Measurements from ENCODE around the gene UGT1A9. TPM values are rescaled to one million over a fixed set of nuclear protein-coding genes. Genes with fewer than 3 reads are reported as not detected.
"Not testable (repeated sequence)": the region's sequence is repeated elsewhere in the genome, so short reads cannot be mapped to it uniquely, and the experiment has no call there.

UGT1A9 gene
- total and polyA plus RNA-seq, 4 donors, result not detected

DNA sequence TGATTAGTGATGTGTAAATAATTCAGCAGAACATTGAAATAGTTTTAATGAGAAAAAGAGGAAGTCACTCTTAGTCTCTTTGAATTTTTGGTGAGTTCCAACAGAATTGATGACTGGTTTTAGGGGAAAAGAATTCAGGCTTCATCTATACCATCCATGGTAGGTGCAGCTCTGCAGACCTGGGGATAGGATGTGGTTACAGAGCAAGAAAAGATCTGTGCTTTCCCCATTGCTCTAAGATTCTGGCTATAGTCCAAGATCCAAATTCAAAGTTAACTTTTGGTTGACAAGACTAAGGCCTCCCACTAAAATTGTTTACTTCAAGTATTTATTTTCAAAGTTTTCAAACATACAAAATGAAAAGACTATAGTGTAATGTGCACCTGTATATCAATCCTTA, 31.8 kb upstream of the UGT1A9 start:
- H3K36me3 ChIP-seq (ENCODE audit: control insufficient read depth in 4 of 4, insufficient read depth in 4 of 4, low read length in 4 of 4), result no peaks in the 10 kb centered on the region
- no peaks in the 10 kb centered on the region for H3K4me1 ChIP-seq (ENCODE audit: control insufficient read depth in 5 of 5, insufficient read depth in 5 of 5, low read length in 5 of 5)
- H3K9me3 ChIP-seq (ENCODE audit: control insufficient read depth in 4 of 4, insufficient read depth in 3 of 4, low read length in 3 of 4), result peaks cover 0 to 3% (median 0%) of the 10 kb centered on the region in 4 donors
- H3K4me3 ChIP-seq, result no peak overlapping the region
- ATAC-seq (ENCODE audit: insufficient read depth, low FRiP score) (no peak), DNase-seq (no peak)
- no peak for TF ChIP-seq CTCF (IDR thresholded peaks at IDR 0.05; ENCODE audit: control extremely low read depth, extremely low read depth)
- no peak overlapping the region for H3K27ac ChIP-seq (ENCODE audit: low read depth in 1 of 2, low read length in 1 of 2)
- no peak overlapping the region for H3K9ac ChIP-seq (ENCODE audit: insufficient read depth in 1 of 2, low read length in 2 of 2)
- H3K27me3 ChIP-seq (ENCODE audit: control insufficient read depth in 3 of 3, insufficient read depth in 3 of 3, low read length in 2 of 3), result no peaks in the 10 kb centered on the region

GRCh38 chr2:233643128-233643527, 28.6 kb upstream of the UGT1A9 start:
- Histone ChIP-seq H3K27me3 (ENCODE audit: control insufficient read depth in 3 of 3, insufficient read depth in 3 of 3, low read length in 2 of 3) (no peaks in the 10 kb centered on the region), H3K36me3 (ENCODE audit: control insufficient read depth in 4 of 4, insufficient read depth in 4 of 4, low read length in 4 of 4) (no peaks in the 10 kb centered on the region), H3K4me1 (ENCODE audit: control insufficient read depth in 5 of 5, insufficient read depth in 5 of 5, low read length in 5 of 5) (no peaks in the 10 kb centered on the region), H3K9ac (ENCODE audit: insufficient read depth in 1 of 2, low read length in 2 of 2) (no peak overlapping the region), H3K27ac (ENCODE audit: low read depth in 1 of 2, low read length in 1 of 2) (no peak overlapping the region), H3K9me3 (ENCODE audit: control insufficient read depth in 4 of 4, insufficient read depth in 3 of 4, low read length in 3 of 4) (peaks cover 0 to 10% (median 0%) of the 10 kb centered on the region in 4 donors), H3K4me3 (no peak overlapping the region)
- ATAC-seq (ENCODE audit: insufficient read depth, low FRiP score) (no peak), DNase-seq (no peak)
- 79 to 96% methylated on average over 1 of the region's 1 CpG for WGBS, 2 donors
- no peak for TF ChIP-seq CTCF (IDR thresholded peaks at IDR 0.05; ENCODE audit: control extremely low read depth, extremely low read depth)

DNA sequence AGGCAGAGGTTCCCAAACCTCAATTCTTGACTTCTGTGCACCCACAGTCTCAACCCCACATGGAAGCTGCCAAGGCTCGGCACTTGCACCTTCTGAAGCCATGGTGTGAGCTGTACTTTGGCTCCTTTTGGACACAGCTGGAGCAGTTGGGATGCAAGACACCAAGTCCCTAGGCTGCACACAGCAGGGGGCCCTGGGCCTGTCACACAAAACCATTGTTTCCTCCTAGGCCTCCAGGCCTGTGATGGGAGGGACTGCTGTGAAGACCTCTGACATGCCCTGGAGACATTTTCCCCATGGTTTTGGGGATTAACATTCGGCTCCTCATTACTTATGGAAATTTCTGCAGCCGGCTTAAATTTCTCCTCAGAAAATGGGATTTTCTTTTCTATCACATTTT, 25.7 kb upstream of the UGT1A9 start:
- H3K4me1 ChIP-seq (ENCODE audit: control insufficient read depth in 5 of 5, insufficient read depth in 5 of 5, low read length in 5 of 5); DNase-seq; H3K27me3 ChIP-seq (ENCODE audit: control insufficient read depth in 3 of 3, insufficient read depth in 3 of 3, low read length in 2 of 3); ATAC-seq (ENCODE audit: insufficient read depth, low FRiP score); H3K27ac ChIP-seq (ENCODE audit: low read depth in 1 of 2, low read length in 1 of 2); H3K9me3 ChIP-seq (ENCODE audit: control insufficient read depth in 4 of 4, insufficient read depth in 3 of 4, low read length in 3 of 4); H3K9ac ChIP-seq (ENCODE audit: insufficient read depth in 1 of 2, low read length in 2 of 2); H3K4me3 ChIP-seq; H3K36me3 ChIP-seq (ENCODE audit: control insufficient read depth in 4 of 4, insufficient read depth in 4 of 4, low read length in 4 of 4): not testable (repeated sequence)
- 94% methylated on average over 3 of the region's 3 CpGs for WGBS, 2 donors

GRCh38 chr2:233650981-233651380, 20.7 kb upstream of the UGT1A9 start:
- TF ChIP-seq CTCF (IDR thresholded peaks at IDR 0.05; ENCODE audit: control extremely low read depth, extremely low read depth), result no peak
- H3K9ac ChIP-seq (ENCODE audit: insufficient read depth in 1 of 2, low read length in 2 of 2), result no peak overlapping the region
- H3K9me3 ChIP-seq (ENCODE audit: control insufficient read depth in 4 of 4, insufficient read depth in 3 of 4, low read length in 3 of 4), result peaks cover 0 to 4% (median 0%) of the 10 kb centered on the region in 4 donors
- H3K27ac ChIP-seq (ENCODE audit: low read depth in 1 of 2, low read length in 1 of 2), result no peak overlapping the region
- no peak for ATAC-seq (ENCODE audit: insufficient read depth, low FRiP score)
- H3K27me3 ChIP-seq (ENCODE audit: control insufficient read depth in 3 of 3, insufficient read depth in 3 of 3, low read length in 2 of 3), result no peaks in the 10 kb centered on the region
- H3K36me3 ChIP-seq (ENCODE audit: control insufficient read depth in 4 of 4, insufficient read depth in 4 of 4, low read length in 4 of 4), result no peaks in the 10 kb centered on the region
- no peak overlapping the region for H3K4me3 ChIP-seq
- WGBS, 2 donors, result 83 to 89% methylated on average over 4 of the region's 4 CpGs
- no peaks in the 10 kb centered on the region for H3K4me1 ChIP-seq (ENCODE audit: control insufficient read depth in 5 of 5, insufficient read depth in 5 of 5, low read length in 5 of 5)
- no peak for DNase-seq
